Measurements from ENCODE around the gene ADGRL1.

DNA sequence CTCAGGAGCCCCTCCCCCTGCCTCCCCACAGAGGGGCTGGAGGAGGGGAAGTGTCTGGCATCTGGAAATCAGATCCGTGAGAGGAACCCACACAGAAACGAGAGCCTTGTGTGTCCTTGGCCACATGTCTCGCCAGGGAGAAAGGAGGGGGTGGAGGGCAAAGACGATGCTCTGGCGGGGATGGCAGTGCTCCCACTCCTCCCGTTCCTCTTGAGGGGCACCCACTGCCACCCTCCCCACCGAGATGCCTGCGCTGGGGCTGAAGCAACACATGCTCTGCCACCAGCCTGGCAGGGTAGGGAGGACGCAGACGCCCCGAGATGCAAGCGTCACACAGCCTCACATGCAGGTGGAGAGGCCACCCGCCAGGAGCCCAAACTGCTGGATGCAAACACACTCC is 2.8 kb downstream of the ADGRL1 start:
- TF ChIP-seq, protein P1, sequence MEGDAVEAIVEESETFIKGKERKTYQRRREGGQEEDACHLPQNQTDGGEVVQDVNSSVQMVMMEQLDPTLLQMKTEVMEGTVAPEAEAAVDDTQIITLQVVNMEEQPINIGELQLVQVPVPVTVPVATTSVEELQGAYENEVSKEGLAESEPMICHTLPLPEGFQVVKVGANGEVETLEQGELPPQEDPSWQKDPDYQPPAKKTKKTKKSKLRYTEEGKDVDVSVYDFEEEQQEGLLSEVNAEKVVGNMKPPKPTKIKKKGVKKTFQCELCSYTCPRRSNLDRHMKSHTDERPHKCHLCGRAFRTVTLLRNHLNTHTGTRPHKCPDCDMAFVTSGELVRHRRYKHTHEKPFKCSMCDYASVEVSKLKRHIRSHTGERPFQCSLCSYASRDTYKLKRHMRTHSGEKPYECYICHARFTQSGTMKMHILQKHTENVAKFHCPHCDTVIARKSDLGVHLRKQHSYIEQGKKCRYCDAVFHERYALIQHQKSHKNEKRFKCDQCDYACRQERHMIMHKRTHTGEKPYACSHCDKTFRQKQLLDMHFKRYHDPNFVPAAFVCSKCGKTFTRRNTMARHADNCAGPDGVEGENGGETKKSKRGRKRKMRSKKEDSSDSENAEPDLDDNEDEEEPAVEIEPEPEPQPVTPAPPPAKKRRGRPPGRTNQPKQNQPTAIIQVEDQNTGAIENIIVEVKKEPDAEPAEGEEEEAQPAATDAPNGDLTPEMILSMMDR (IDR thresholded peaks at IDR 0.05): no peak
- TF ChIP-seq POLR2A (IDR thresholded peaks at IDR 0.05): no peak

Measured in uterus (tissue), 2 donors.